H1 (cell line): ENCODE data around the gene CHDH. TPM values are rescaled to one million over a fixed set of nuclear protein-coding genes. Genes with fewer than 3 reads are reported as not detected.

Experiments
- CTCF ChIA-PET: fragments of 300-600 bp; sonication (Branson Sonifier 250); formaldehyde crosslinking; loops from one replicate; lab custom pipeline; 2021; ENCODE audit not compliant: partially characterized antibody; lab: Charles Lee
- POLR2A ChIA-PET: fragments of 300-600 bp; sonication (Branson Sonifier 250); formaldehyde crosslinking; loops from one replicate; lab custom pipeline; 2021; ENCODE audit warnings: inconsistent platforms; ENCODE audit not compliant: partially characterized antibody; lab: Charles Lee
- DNase-seq, 2 experiments: peaks; one replicate each; pipeline versions ENCODE4 v3.0.0 to v3.0.0-alpha.2; 2010 to 2022; ENCODE audit warnings: low spot score in 2 of 2, low read depth in 1 of 2, mixed read lengths in 1 of 2
- FAIRE-seq: peaks from 2 replicates; lab custom pipeline; 2011; peaks lifted over from hg19 to GRCh38; lab: Jason Lieb, UNC
- H2AFZ ChIP-seq: 2 replicates; pipeline ENCODE4 v1.8.1; 2012; ENCODE audit warnings: low read length, inconsistent platforms
- H2AK5ac ChIP-seq: 2 replicates; pipeline ENCODE4 v1.6.1; 2013; ENCODE audit warnings: low read depth, low read length
- H2BK120ac ChIP-seq: replicated peaks from 2 replicates; pipeline ENCODE3; 2013; ENCODE audit warnings: low read depth, low read length, inconsistent platforms
- H2BK12ac ChIP-seq: 2 replicates; pipeline ENCODE4 v1.6.1; 2013; ENCODE audit warnings: low read depth, low read length
- H2BK15ac ChIP-seq: 2 replicates; pipeline ENCODE4 v1.6.1; 2013; ENCODE audit warnings: low read length
- H2BK20ac ChIP-seq: 2 replicates; pipeline ENCODE4 v1.6.1; 2013; ENCODE audit warnings: low read length
- H2BK5ac ChIP-seq: 2 replicates; pipeline ENCODE4 v1.6.1; 2013; ENCODE audit warnings: low read depth, low read length
- H3K14ac ChIP-seq: 2 replicates; pipeline ENCODE4 v1.6.1; 2013; ENCODE audit warnings: inconsistent platforms; ENCODE audit not compliant: insufficient read length
- H3K18ac ChIP-seq: 2 replicates; pipeline ENCODE4 v1.6.1; 2013; ENCODE audit warnings: low read length; ENCODE audit errors: extremely low read depth
- H3K23ac ChIP-seq: 2 replicates; pipeline ENCODE4 v1.6.1; 2013; ENCODE audit warnings: inconsistent platforms; ENCODE audit not compliant: insufficient read length
- H3K23me2 ChIP-seq: 2 replicates; pipeline ENCODE4 v1.6.1; 2013; ENCODE audit warnings: low read depth, low read length
- H3K27ac ChIP-seq: 2 replicates; pipeline ENCODE4 v1.6.1; 2011; ENCODE audit warnings: low read depth, low read length, inconsistent platforms
- H3K27me3 ChIP-seq, 4 experiments: replicated peaks in 1 of 4; 1 replicate in 1 of 4; 2 replicates in 3 of 4; pipeline versions ENCODE4 v1.6.1 to v1.8.1; 2011 to 2013; ENCODE audit warnings: low read length in 3 of 4, mild to moderate bottlenecking in 3 of 4, inconsistent platforms in 2 of 4, mixed read lengths in 2 of 4, moderate library complexity in 1 of 4; ENCODE audit not compliant: control insufficient read depth in 3 of 4, insufficient read depth in 3 of 4; ENCODE audit errors: extremely low read depth in 1 of 4
- H3K36me3 ChIP-seq, 4 experiments: 2 replicates each; pipeline versions ENCODE4 v1.6.1 to v1.8.1; 2011 to 2013; ENCODE audit warnings: mild to moderate bottlenecking in 4 of 4, low read length in 3 of 4, moderate library complexity in 2 of 4, control low read depth in 1 of 4, inconsistent platforms in 1 of 4; ENCODE audit not compliant: insufficient read depth in 4 of 4, control insufficient read depth in 2 of 4
- H3K4ac ChIP-seq: replicated peaks from 2 replicates; pipeline ENCODE3; 2013; ENCODE audit warnings: low read length, low read depth, mixed read lengths, inconsistent platforms; ENCODE audit not compliant: insufficient read length
- H3K4me1 ChIP-seq, 4 experiments: replicated peaks in 1 of 4; 1 replicate in 1 of 4; 2 replicates in 3 of 4; pipeline versions ENCODE4 v1.6.1 to v1.8.1; 2011 to 2013; ENCODE audit warnings: low read length in 3 of 4, inconsistent platforms in 2 of 4, mixed read lengths in 1 of 4; ENCODE audit not compliant: insufficient read depth in 4 of 4, control insufficient read depth in 3 of 4
- H3K4me2 ChIP-seq, 2 experiments: 2 replicates each; pipeline versions ENCODE4 v1.6.1 to v1.8.1; 2011 to 2013; ENCODE audit warnings: low read depth in 2 of 2, low read length in 2 of 2, control low read depth in 1 of 2, inconsistent platforms in 1 of 2, mild to moderate bottlenecking in 1 of 2; ENCODE audit not compliant: insufficient read depth in 1 of 2
- H3K4me3 ChIP-seq, 4 experiments: fragments of 200-600, 300-600 bp in 1 of 4; sonication (generic), shearing (Covaris generic), sonication (Bioruptor Twin) in 1 of 4; 2 replicates each; pipeline versions ENCODE4 v1.5.1 to v1.8.1; 2011 to 2016; ENCODE audit warnings: low read length in 4 of 4, low read depth in 3 of 4, control low read depth in 2 of 4, inconsistent platforms in 2 of 4, mild to moderate bottlenecking in 2 of 4, mixed read lengths in 1 of 4, moderate library complexity in 1 of 4; ENCODE audit not compliant: insufficient read depth in 2 of 4; ENCODE audit errors: extremely low read depth in 1 of 4
- H3K56ac ChIP-seq: replicated peaks from 2 replicates; pipeline ENCODE3; 2013; ENCODE audit warnings: low read depth, mild to moderate bottlenecking, mixed read lengths, low read length, inconsistent platforms; ENCODE audit not compliant: insufficient read length
- H3K79me1 ChIP-seq: 2 replicates; pipeline ENCODE4 v1.6.1; 2013; ENCODE audit warnings: low read depth, low read length, control low read depth
- H3K79me2 ChIP-seq, 2 experiments: 2 replicates each; pipeline versions ENCODE4 v1.6.1 to v1.8.1; 2012 to 2013; ENCODE audit warnings: low read length in 2 of 2, mild to moderate bottlenecking in 2 of 2, inconsistent platforms in 1 of 2; ENCODE audit not compliant: insufficient read depth in 2 of 2, control insufficient read depth in 1 of 2
- H3K9ac ChIP-seq, 4 experiments: replicated peaks in 1 of 4; 1 replicate in 1 of 4; 2 replicates in 3 of 4; pipeline versions ENCODE4 v1.6.1 to v1.8.1; 2011 to 2013; ENCODE audit warnings: low read depth in 3 of 4, low read length in 3 of 4, control low read depth in 2 of 4, mild to moderate bottlenecking in 2 of 4, moderate library complexity in 2 of 4, inconsistent platforms in 1 of 4; ENCODE audit errors: extremely low read depth in 1 of 4
- H3K9me3 ChIP-seq, 2 experiments: 2 replicates each; pipeline versions ENCODE4 v1.6.1 to v1.8.1; 2012 to 2013; ENCODE audit warnings: mild to moderate bottlenecking in 2 of 2, moderate library complexity in 2 of 2, control low read depth in 1 of 2, inconsistent platforms in 1 of 2, low read depth in 1 of 2, low read length in 1 of 2, mixed read lengths in 1 of 2; ENCODE audit not compliant: insufficient read depth in 2 of 2
- H4K20me1 ChIP-seq, 2 experiments: replicated peaks in 1 of 2; 2 replicates each; pipeline versions ENCODE3 to v1.8.1; 2011 to 2013; ENCODE audit warnings: inconsistent platforms in 2 of 2, low read length in 2 of 2, mild to moderate bottlenecking in 1 of 2; ENCODE audit not compliant: insufficient read depth in 2 of 2, control insufficient read depth in 1 of 2
- H4K5ac ChIP-seq: 2 replicates; pipeline ENCODE4 v1.6.1; 2013; ENCODE audit warnings: low read length, low read depth, mixed read lengths, inconsistent platforms; ENCODE audit not compliant: insufficient read length
- H4K8ac ChIP-seq: 2 replicates; pipeline ENCODE4 v1.8.0; 2013; ENCODE audit warnings: mild to moderate bottlenecking, moderate library complexity, low read length, inconsistent platforms; ENCODE audit not compliant: insufficient read depth; ENCODE audit errors: extremely low read depth
- H4K91ac ChIP-seq: replicated peaks from 2 replicates; pipeline ENCODE3; 2013; ENCODE audit warnings: low read length, mixed read lengths, inconsistent platforms; ENCODE audit not compliant: insufficient read length
- CBX8 ChIP-seq: fragments of 300-800, 300-1000 bp; sonication (generic); IDR thresholded peaks from 2 replicates; pipeline ENCODE4 v1.7.1; 2016; ENCODE audit warnings: low read depth, low read length, borderline replicate concordance
- HDAC6 ChIP-seq: IDR thresholded peaks from one replicate; pipeline ENCODE4 v1.7.1; 2012; ENCODE audit warnings: low read depth, mild to moderate bottlenecking, inconsistent platforms, low read length, moderate library complexity
- PHF8 ChIP-seq: fragments of 200-600 bp; sonication (generic); conservative IDR thresholded peaks from 2 replicates; pipeline ENCODE4 v1.7.1; 2012; ENCODE audit warnings: low read depth, mild to moderate bottlenecking, inconsistent platforms, low read length, moderate library complexity
- POU5F1 ChIP-seq: IDR thresholded peaks from 2 replicates; pipeline ENCODE4 v1.6.1; 2011; ENCODE audit warnings: low read depth, mild to moderate bottlenecking, low read length, moderate library complexity
- RXRA ChIP-seq: IDR thresholded peaks from 2 replicates; pipeline ENCODE4 v1.6.1; 2011; ENCODE audit warnings: low read depth, mild to moderate bottlenecking, low read length, moderate library complexity; ENCODE audit not compliant: insufficient read depth
- SP4 ChIP-seq: IDR thresholded peaks from 2 replicates; pipeline ENCODE4 v1.6.1; 2012; ENCODE audit warnings: low read length, inconsistent platforms
- WGBS, 2 experiments: shearing (Covaris generic) in 1 of 2; methylation state at CpG; one replicate each; pipeline versions ENCODE4 v1.1.6 to v1.1.7; 2013 to 2015; ENCODE audit warnings: low lambda C conversion rate in 2 of 2, mixed read lengths in 2 of 2, inconsistent platforms in 1 of 2, low coverage in 1 of 2, missing lambda C conversion rate in 1 of 2; ENCODE audit not compliant: insufficient replicate concordance in 2 of 2, insufficient coverage in 1 of 2, insufficient read length in 1 of 2; ENCODE audit errors: extremely low coverage in 1 of 2, missing lambda C conversion rate in 1 of 2; 5-methylcytosine and 5-hydroxymethylcytosine counted together
- polyA plus RNA-seq, 7 experiments: library from polyadenylated mRNA; depleted of rRNA in 3 of 7; stranded (reverse) in 5 of 7; unstranded in 2 of 7; fragments of >200 nt in 5 of 7; fragments of 200-250 nt in 2 of 7; gene quantifications; 1 replicate in 5 of 7; 2 replicates in 1 of 7; 4 replicates in 1 of 7; pipeline versions ENCODE4 v1.2.1 to v1.2.3, GENCODE V29; 2011 to 2013; ENCODE audit warnings: missing spikeins in 2 of 7, mixed read lengths in 2 of 7
- total RNA-seq: library from RNA; stranded (reverse); fragmentation: NEBNext Ultra II Directional; extraction: Animal tissue kit (Norgen Biotek cat#: 25700); gene quantifications from 2 replicates; pipeline ENCODE4 v1.2.1, GENCODE V29; 2021
- TF ChIP-seq, protein P1 (sequence below): IDR thresholded peaks from 2 replicates; pipeline ENCODE4 v1.6.1; 2011; ENCODE audit warnings: low read length, improper control_type of control experiment

CHDH gene
- total and polyA plus RNA-seq, 2 of the 8 experiments (the other 6 are each of a cell fraction or from before 2014, with no cell fraction given): 4.9 to 10.3 TPM

DNA sequence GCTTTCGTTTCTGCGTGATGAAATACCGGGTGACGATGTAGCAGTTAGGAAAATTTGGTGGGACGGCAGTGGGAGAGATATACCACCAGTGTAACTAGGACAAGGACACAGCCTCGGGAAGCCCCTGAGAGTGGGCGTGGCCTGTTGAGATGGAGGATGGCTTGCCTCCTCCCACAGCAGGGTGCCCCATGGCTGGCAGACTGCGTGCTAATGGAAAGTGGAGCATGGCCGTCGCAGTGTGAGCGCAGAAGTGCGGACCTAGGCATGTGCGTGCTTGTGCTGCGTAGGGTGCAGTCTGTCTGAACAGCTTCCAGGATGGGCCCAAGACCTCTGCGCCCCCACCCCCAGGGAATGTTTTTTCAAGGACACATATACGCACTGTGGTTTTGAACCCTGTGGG is 56.8 kb downstream of the CHDH start:
- no peak overlapping the region for H4K8ac ChIP-seq
- no peak overlapping the region for H3K4me3 ChIP-seq
- no peak overlapping the region for H3K9ac ChIP-seq
- H3K79me2 ChIP-seq: no peaks in the 10 kb centered on the region
- H3K9me3 ChIP-seq: no peaks in the 10 kb centered on the region
- no peak overlapping the region; the same call in 1 of the 2 replicates for H2BK12ac ChIP-seq
- no peak overlapping the region for H4K91ac ChIP-seq
- ChIA-PET POLR2A (no interaction called here), CTCF (interaction anchor here (0.6 to 1.5 kb wide), 4 partner anchors 10 to 78 kb away, joined by 3 to 4 read pairs (median 3); no protein-coding TSS in a partner anchor)
- DNase-seq (no peak), FAIRE-seq (no peak)
- no peaks in the 10 kb centered on the region for H3K27me3 ChIP-seq
- no peak overlapping the region for H3K4ac ChIP-seq
- H3K4me2 ChIP-seq: no peak overlapping the region
- H3K23ac ChIP-seq: no peak overlapping the region
- no peak overlapping the region for H3K14ac ChIP-seq
- no peak overlapping the region for H2BK15ac ChIP-seq
- no peak overlapping the region for H2BK5ac ChIP-seq
- H2AFZ ChIP-seq: no peak overlapping the region
- TF ChIP-seq PHF8 (no peak), POU5F1 (no peak), SP4 (no peak), CBX8 (no peak), RXRA (no peak), HDAC6 (no peak)
- TF ChIP-seq, protein P1, sequence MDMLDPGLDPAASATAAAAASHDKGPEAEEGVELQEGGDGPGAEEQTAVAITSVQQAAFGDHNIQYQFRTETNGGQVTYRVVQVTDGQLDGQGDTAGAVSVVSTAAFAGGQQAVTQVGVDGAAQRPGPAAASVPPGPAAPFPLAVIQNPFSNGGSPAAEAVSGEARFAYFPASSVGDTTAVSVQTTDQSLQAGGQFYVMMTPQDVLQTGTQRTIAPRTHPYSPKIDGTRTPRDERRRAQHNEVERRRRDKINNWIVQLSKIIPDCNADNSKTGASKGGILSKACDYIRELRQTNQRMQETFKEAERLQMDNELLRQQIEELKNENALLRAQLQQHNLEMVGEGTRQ: no peak
- no peak overlapping the region for H4K5ac ChIP-seq
- H3K79me1 ChIP-seq: no peaks in the 10 kb centered on the region
- no peak overlapping the region for H2BK20ac ChIP-seq
- H3K18ac ChIP-seq: no peak overlapping the region
- peaks cover 0 to 6% (median 3%) of the 10 kb centered on the region in 4 experiments; a peak in 3 of 7 replicates for H3K4me1 ChIP-seq
- H2AK5ac ChIP-seq: no peak overlapping the region
- H3K36me3 ChIP-seq: no peaks in the 10 kb centered on the region
- 88% methylated on average over 16 of the region's 16 CpGs; no CpG with 5 or more reads in 1 of the 2 experiments for WGBS, 2 experiments
- H2BK120ac ChIP-seq: no peak overlapping the region
- no peak overlapping the region for H3K56ac ChIP-seq
- H4K20me1 ChIP-seq: no peaks in the 10 kb centered on the region
- no peaks in the 10 kb centered on the region; the same call in 1 of the 2 replicates for H3K23me2 ChIP-seq
- no peak overlapping the region for H3K27ac ChIP-seq
